Epithelial cell of esophagus (primary cell): Measurements from ENCODE around the gene LURAP1L.

Experiments used
- DNase-seq: peaks from one replicate; pipeline ENCODE4 v3.0.0; 2010; ENCODE audit warnings: low read depth
- H3K4me3 ChIP-seq: 2 replicates; pipeline ENCODE4 v1.5.1; 2011; ENCODE audit warnings: mild to moderate bottlenecking, low read length, control low read depth
- TF ChIP-seq, protein P1 (sequence below): IDR thresholded peaks from 2 replicates; pipeline ENCODE4 v1.5.1; 2011; ENCODE audit warnings: low read depth, mild to moderate bottlenecking, low read length, control low read depth, inconsistent platforms; ENCODE audit not compliant: insufficient read depth; ENCODE audit errors: missing control alignments

Gene LURAP1L

DNA sequence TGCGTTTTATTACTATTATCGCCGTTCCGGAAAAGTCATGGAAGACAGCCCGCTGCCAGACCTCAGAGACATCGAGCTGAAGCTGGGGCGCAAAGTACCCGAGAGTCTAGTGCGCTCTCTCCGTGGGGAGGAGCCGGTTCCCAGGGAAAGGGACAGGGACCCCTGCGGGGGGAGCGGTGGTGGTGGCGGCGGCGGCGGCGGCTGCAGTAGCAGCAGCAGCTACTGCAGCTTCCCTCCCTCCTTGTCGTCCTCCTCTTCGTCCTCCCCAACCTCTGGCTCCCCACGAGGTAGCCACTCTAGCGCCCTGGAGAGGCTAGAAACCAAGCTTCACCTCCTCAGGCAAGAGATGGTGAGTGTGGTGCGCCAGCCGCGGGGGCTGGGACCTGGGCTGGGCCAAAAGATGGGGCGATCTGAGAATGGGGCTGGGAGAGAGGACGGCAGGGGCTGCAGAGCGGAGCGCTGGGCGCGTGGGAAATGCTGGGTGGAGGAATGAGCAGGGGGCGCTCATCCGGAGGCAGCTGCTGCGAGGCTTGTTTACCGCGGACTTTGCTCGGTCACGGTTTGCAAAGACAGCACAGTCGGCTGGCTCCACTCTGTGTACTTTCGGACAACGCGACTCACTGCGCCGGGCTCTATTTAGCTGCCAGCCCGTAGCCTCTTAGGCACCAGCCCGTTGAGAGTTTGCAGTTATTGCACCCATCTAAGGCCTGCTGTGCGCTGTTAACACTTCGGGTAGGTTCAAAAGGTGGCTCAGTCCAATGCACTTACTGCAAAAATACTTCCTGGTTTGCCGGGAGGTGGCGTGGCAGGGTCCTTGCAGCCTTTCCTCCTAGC is 1.1 kb downstream of the LURAP1L start:
- TF ChIP-seq, protein P1, sequence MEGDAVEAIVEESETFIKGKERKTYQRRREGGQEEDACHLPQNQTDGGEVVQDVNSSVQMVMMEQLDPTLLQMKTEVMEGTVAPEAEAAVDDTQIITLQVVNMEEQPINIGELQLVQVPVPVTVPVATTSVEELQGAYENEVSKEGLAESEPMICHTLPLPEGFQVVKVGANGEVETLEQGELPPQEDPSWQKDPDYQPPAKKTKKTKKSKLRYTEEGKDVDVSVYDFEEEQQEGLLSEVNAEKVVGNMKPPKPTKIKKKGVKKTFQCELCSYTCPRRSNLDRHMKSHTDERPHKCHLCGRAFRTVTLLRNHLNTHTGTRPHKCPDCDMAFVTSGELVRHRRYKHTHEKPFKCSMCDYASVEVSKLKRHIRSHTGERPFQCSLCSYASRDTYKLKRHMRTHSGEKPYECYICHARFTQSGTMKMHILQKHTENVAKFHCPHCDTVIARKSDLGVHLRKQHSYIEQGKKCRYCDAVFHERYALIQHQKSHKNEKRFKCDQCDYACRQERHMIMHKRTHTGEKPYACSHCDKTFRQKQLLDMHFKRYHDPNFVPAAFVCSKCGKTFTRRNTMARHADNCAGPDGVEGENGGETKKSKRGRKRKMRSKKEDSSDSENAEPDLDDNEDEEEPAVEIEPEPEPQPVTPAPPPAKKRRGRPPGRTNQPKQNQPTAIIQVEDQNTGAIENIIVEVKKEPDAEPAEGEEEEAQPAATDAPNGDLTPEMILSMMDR = peak; percentile 41
- H3K4me3 ChIP-seq = peak overlapping the region; percentile 88
- DNase-seq = peak; percentile 91

DNA sequence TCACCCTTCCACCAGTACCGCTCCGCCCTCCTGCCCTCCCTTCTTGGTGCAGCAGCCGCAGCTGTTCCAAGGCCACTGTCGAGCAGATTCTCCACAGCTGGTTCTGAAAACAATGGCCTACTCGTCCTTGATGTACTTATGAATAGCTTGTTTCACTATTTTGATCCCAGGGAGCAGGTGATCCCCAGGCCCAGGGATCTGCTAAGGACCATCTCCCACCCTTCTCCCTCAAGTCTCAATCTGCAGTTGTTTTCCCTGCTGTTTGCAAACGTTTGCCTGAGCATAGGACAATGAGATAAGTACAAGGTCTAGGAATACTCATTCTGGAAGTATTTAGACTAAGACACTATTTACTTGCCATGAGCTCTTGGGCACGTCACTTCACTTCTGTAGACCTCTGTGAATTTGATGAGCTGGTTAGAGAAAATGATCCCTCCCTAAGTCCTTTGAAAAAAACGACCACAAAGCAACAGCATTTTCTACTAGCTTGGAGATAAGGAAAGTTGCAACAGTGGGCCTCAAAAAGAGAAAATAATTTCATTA is 1.8 kb downstream of the LURAP1L start:
- TF ChIP-seq, protein P1 = no peak
- peak; percentile 45 for DNase-seq
- peak overlapping the region; percentile 88 for H3K4me3 ChIP-seq

DNA sequence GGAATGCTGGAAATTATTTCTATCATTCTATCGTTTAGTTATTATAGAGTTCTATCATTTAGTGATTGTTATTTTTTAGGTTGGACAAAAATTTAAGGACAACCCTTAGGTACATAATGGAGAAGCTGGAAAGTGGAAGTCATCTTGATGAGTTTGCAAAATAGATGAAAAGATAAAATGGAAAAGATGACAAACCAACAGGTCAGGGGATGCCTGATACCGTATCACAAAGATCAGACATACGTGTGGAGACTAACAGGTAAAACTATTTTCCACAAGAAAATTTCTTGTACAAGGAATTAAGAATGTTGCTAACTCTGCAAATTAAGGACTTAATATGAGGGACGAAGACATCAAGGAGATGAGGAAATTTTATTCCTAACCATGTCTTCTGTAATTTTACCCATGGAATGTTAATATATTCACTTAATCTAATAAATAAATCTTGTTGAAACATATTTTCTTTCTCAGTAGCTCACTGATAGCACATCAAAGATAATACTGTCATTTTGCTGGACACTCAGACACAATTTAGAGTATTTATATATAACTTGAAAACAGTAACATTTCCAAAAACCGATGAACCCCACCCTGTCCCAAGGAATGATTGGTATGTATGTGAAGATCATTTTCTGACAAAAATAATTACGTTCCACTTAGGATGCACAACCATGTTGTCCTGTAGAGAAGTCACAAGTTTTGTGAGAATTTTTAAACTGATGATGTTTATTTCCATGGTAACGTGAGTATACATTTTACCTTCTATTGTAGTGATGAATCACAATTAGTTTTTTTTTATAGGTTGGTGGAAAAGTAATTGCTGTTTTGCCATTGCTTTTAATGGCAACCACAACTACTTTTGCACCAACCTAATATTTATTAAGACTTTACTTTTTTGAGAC is 2.6 kb downstream of the LURAP1L start:
- TF ChIP-seq, protein P1 = no peak
- H3K4me3 ChIP-seq = peak overlapping the region; percentile 88
- DNase-seq = no peak

DNA sequence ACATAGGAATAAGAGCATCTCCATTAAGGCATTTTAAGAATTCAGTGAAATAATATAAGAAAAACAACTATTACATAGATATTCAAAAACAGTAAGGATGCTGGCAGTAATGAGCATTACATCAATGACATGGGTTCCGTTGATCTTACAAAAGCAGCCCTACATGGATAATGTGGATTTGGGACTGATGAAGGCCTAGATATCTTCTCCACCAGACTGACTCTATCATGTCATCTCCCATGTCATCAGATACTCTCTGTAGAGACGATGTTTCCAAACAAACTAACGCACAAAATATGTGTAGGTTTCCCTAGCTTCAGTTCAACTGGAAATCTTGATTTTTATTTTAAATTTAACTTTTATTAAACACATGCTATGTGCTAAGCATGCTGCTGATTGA is 3.6 kb downstream of the LURAP1L start:
- TF ChIP-seq, protein P1 = no peak
- DNase-seq = peak; percentile 19
- H3K4me3 ChIP-seq = no peak overlapping the region

DNA sequence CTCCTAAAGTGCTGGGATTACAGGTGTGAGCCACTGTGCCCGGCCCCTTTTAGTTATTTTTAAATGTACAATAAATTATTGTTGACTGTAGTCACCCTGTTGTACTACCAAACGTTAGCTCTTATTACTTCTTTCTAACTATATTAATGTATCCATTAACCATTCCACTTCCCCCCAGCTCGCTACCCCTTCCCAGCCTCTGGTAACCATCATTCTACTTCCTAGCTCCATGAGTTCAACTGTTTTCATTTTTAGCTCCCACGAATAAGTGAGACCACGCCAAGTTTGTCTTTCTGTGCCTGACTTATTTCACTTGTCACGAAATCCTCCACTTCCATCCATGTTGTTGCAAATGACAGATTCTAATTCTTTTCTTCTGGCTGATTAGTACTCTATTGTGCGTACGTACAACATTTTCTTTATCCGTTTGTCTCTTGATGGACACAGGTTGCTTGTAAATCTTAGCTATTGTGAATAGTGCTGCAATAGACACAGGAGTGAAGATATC is 6.5 kb downstream of the LURAP1L start:
- no peak overlapping the region for H3K4me3 ChIP-seq
- no peak for DNase-seq
- TF ChIP-seq, protein P1 = no peak

DNA sequence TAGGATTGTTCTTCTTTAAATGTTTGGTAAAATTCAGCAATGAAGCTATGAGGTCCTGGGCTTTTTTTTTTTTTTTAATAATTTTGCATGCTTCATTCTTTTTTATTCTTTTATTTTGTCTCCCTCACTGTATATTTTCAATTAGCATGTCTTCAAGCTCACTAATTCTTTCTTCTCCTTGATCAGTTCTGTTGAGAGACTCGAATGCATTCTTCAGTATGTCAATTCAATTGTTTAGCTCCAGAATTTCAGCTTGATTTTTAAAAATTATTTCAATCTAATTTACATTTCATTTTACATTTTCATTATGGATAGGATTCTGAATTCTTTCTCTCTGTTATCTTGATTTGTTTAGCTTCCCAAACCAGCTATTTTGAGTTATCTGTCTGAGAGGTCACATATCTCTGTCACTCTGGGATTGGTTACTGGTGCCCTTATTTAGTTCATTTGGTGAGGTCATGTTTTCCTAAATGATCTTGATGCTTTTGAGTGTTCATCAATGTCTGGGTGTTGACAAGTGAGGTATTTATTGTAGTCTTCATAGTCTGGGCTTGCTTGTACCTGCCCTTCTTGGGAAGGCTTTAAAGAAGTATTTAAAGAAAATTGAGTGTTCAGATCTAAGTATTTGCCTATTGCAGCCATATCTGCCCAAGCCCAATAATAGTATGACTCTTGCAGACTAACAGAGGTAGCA is 9.1 kb downstream of the LURAP1L start:
- peak; percentile 85 for DNase-seq
- TF ChIP-seq, protein P1 = no peak
- no peak overlapping the region for H3K4me3 ChIP-seq
